ENCODE measurements around the gene PCDH7.

PCDH7 gene

DNA sequence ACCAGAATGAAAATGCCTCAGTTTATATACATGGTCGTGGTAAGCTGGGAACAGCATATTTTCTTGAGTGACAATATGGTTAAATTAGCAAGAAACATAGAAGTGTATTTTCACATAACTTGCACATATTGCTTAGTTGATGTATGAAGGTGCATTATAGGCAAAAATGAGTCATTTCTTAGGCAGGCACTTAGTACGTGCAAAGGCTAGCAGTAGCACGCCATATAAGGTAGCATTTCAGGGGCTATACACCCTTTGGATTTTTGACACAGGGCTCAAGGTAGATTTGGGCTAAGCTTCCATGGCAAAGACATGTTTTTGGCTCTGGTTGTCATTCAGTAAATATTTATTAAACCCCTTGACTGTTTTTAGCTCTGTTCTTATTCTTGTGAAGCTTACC, 33.1 kb downstream of the PCDH7 start:
- Mint-ChIP-seq H3K4me1 (no peaks in the 10 kb centered on the region), H3K36me3 (no peaks in the 10 kb centered on the region), H3K9me3 (no peaks in the 10 kb centered on the region), H3K27me3 (no peaks in the 10 kb centered on the region), H3K27ac (no peak overlapping the region), H3K4me3 (no peak overlapping the region)
- ATAC-seq (ENCODE audit: low read depth) (no peak), DNase-seq (ENCODE audit: low spot score in 2 of 2) (no peak)

DNA sequence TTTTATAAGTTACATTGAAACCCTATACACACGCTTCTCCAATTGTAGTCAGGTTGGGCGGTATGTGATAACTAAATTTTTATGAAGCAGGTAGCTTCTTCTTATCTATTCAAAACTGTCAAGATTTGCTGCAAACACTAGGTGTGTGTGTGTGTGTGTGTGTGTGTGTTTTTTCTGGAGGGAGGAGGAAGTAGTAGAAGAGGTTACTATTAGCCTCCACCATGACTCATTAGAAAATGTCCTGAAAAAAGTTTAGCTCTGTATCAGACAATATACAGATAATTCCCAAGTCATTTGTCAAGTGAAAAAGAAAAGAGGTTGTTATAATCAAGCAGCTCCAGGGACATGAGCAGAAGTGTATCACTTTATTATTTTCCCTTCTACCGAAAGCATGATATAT, 33.9 kb downstream of the PCDH7 start:
- Mint-ChIP-seq H3K36me3 (no peaks in the 10 kb centered on the region), H3K9me3 (peaks cover 1% of the 10 kb centered on the region), H3K27me3 (no peaks in the 10 kb centered on the region), H3K27ac (no peak overlapping the region), H3K4me1 (no peaks in the 10 kb centered on the region), H3K4me3 (no peak overlapping the region)
- no peak for ATAC-seq (ENCODE audit: low read depth)
- DNase-seq (ENCODE audit: low spot score in 2 of 2), result no peak

DNA sequence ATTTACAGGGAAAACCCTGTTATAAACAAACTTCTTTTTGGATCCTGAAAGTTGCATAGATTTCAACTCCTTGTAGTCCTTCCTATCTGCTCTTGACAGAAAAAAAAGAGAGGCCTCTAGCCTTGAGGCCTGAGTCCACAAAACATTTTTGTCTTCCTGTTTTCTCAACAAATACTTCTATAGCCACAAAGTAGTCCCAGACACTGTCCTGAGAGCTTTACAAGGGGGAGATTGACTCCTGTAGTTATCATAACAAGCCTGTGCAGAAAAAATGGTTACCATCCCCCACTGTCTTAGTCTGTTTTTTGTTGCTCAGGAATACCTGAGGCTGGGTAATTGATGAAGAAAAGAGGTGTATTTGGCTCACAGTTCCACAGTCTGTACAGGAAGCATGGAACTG, 35.2 kb downstream of the PCDH7 start:
- Mint-ChIP-seq H3K27ac (no peak overlapping the region), H3K36me3 (no peaks in the 10 kb centered on the region), H3K27me3 (no peaks in the 10 kb centered on the region), H3K9me3 (peaks cover 1% of the 10 kb centered on the region), H3K4me3 (no peak overlapping the region), H3K4me1 (no peaks in the 10 kb centered on the region)
- no peak for DNase-seq (ENCODE audit: low spot score in 2 of 2)
- no peak for ATAC-seq (ENCODE audit: low read depth)

DNA sequence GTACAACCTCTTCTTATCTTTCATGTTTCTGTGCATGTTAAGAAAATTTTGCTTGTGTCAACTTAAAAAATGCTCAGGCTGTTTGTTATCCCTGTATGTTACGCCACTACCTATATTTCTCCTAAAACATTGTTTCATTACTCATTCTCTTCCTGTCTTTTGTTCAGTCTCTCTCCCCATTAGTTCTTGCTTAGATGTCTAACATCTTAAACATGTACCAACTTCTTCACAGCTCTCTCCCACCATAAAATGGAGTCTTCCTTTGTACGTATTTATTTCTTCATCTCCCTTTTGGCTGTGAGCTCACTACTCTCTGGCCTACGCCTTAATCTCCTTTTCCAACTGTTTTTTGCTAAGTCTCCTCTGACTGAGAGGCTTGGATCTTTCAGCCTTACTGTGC, 36.4 kb downstream of the PCDH7 start:
- Mint-ChIP-seq H3K36me3 (no peaks in the 10 kb centered on the region), H3K4me3 (no peak overlapping the region), H3K4me1 (no peaks in the 10 kb centered on the region), H3K9me3 (peaks cover 1% of the 10 kb centered on the region), H3K27ac (no peak overlapping the region), H3K27me3 (no peaks in the 10 kb centered on the region)
- ATAC-seq (ENCODE audit: low read depth) (no peak), DNase-seq (ENCODE audit: low spot score in 2 of 2) (no peak)

DNA sequence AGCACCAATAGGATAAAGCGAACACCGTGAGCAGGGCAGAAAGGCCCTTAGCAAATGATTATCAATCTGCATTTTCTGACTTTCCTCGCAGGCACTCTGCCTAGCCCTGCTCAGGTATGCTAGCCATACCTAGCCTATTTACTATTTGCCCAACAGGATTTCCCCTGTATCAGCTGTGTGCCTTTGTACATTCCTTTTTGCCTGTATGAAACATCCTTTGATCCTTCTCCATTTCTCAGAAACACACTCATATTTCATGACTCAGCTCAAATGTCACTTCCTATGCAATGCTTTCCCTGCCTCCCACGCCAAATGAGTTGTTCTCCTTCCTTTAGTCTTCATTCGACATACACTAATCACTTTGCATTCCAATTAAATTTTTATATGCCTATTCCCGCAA, 37.2 kb downstream of the PCDH7 start:
- H3K9me3 Mint-ChIP-seq, result peaks cover 1% of the 10 kb centered on the region
- no peaks in the 10 kb centered on the region for H3K27me3 Mint-ChIP-seq
- H3K27ac Mint-ChIP-seq, result no peak overlapping the region
- DNase-seq (ENCODE audit: low spot score in 2 of 2), result no peak
- H3K4me3 Mint-ChIP-seq, result no peak overlapping the region
- H3K36me3 Mint-ChIP-seq, result no peaks in the 10 kb centered on the region
- H3K4me1 Mint-ChIP-seq, result no peaks in the 10 kb centered on the region
- no peak for ATAC-seq (ENCODE audit: low read depth)

DNA sequence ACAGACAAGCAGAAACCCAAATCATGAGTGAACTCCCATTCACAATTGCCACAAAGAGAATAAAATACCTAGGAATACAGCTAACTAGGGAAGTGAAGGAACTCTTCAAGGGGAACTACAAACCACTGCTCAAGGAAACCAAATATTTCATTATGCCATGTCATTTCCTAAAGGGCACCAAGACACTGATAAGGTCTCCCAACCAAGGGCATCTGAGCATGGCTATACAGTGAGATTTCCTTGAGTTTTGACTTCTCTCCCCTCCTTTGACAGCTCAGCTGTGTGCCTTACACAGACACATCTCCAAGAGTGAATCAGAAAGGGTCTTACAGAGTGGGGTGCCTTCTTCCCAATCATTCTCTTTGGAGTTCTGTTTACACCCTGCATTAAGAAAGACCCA, 40.4 kb downstream of the PCDH7 start:
- H3K36me3 Mint-ChIP-seq, result no peaks in the 10 kb centered on the region
- H3K4me1 Mint-ChIP-seq, result no peaks in the 10 kb centered on the region
- H3K4me3 Mint-ChIP-seq, result no peak overlapping the region
- H3K27me3 Mint-ChIP-seq, result no peaks in the 10 kb centered on the region
- DNase-seq (ENCODE audit: low spot score in 2 of 2) (no peak), ATAC-seq (ENCODE audit: low read depth) (no peak)
- H3K9me3 Mint-ChIP-seq, result peaks cover 1% of the 10 kb centered on the region
- H3K27ac Mint-ChIP-seq, result no peak overlapping the region

DNA sequence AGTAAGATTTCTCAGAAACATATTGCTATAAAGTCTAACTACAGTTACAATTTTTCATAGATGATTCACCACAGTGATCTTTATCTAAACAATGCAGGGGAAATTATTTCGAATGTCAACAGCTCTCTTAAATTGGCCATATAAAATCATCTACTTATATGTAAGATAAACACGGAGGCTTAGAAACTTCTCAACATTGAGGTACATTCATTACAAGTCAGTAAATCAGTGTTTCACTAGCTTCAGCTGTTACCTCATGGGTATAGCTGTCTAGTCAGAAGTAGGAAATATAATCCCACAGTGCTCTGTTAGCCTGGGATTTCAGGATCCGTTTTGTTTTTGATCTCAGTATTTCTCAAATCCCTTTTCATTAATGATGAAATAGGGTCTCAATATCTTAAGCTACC, 43.2 kb downstream of the PCDH7 start:
- H3K4me1 Mint-ChIP-seq, result no peaks in the 10 kb centered on the region
- ATAC-seq (ENCODE audit: low read depth), result no peak
- no peaks in the 10 kb centered on the region for H3K36me3 Mint-ChIP-seq
- H3K27ac Mint-ChIP-seq, result no peak overlapping the region
- H3K4me3 Mint-ChIP-seq, result no peak overlapping the region
- no peaks in the 10 kb centered on the region for H3K27me3 Mint-ChIP-seq
- H3K9me3 Mint-ChIP-seq, result peaks cover 1% of the 10 kb centered on the region
- DNase-seq (ENCODE audit: low spot score in 2 of 2), result no peak

DNA sequence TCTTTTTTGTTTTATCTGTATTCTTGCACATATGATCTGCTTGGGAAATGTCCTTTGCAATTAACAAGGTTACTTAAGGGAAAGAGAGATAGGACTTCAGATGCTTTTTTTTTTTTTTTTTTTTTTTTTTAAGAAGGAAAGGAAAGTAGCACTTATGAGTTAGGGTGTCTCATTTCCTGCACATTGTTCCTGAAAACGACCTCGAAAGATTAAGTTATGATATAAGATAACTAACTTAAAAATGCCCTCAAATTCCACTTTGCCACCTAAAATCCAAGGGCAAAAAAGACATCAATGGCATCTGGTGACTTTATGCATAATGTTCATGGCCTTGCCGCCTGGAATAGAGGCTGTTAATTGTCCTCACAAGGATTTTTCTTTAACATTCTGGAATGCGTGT, 44.9 kb downstream of the PCDH7 start:
- H3K27ac Mint-ChIP-seq, result no peak overlapping the region
- ATAC-seq (ENCODE audit: low read depth) (no peak), DNase-seq (ENCODE audit: low spot score in 2 of 2) (no peak)
- H3K9me3 Mint-ChIP-seq, result no peaks in the 10 kb centered on the region
- no peak overlapping the region for H3K4me3 Mint-ChIP-seq
- H3K4me1 Mint-ChIP-seq, result no peaks in the 10 kb centered on the region
- no peaks in the 10 kb centered on the region for H3K27me3 Mint-ChIP-seq
- no peaks in the 10 kb centered on the region for H3K36me3 Mint-ChIP-seq

DNA sequence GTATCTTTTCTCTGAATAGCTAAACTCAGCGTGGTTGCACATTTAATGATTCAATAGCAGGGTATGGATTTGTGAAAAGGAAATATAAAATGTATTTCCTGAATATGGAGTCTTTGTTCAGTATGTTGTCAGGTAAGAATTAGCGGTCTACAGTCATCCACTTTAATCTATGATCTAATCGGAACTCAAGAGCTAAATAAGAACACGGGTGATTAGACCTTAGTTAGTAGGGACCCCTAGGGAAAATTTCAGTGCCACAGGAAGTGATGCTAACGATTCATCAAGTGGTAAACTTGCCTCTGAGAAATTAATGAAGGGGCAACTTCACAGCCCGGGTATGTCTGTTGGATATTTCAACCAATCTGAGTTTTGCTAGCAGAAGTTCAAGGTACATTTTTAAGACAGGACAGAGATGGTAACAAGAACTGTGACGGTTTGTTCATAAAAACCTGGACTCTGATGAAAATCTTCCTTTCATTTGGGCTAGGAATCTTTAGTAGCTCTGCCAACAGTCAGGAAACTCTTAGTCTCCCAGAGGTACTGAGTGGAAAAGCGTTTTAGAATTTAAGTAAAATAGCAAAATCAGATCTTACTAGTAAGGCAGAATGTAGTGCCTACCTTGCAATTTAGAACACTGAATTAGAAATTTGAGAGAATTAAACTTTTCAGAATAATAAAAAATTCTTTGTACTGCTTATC, 47.1 kb downstream of the PCDH7 start:
- no peak for DNase-seq (ENCODE audit: low spot score in 2 of 2)
- H3K36me3 Mint-ChIP-seq, result no peaks in the 10 kb centered on the region
- no peak overlapping the region for H3K4me3 Mint-ChIP-seq
- H3K27me3 Mint-ChIP-seq, result no peaks in the 10 kb centered on the region
- H3K9me3 Mint-ChIP-seq, result no peaks in the 10 kb centered on the region
- no peaks in the 10 kb centered on the region for H3K4me1 Mint-ChIP-seq
- ATAC-seq (ENCODE audit: low read depth), result no peak
- H3K27ac Mint-ChIP-seq, result no peak overlapping the region

DNA sequence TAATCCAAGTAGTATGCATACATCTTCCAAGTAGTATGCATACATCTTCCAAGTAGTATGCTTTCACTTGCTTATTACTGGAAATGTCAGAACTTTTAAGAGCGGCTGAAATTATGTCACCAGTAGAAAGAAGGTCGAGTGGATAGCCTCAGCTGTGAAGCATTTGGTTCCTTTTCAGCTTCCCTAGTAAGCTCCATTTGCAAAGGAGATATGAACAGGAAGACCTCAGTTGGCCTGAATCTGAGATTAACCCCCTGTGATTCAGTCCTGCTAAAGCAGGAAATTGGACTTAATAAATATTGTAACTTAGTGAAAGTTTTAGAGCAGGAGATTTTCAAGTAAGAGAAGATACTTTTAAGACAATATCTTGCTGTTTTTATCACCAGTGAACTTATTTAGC, 48.1 kb downstream of the PCDH7 start:
- Mint-ChIP-seq H3K4me3 (no peak overlapping the region), H3K27ac (no peak overlapping the region)
- no peak for DNase-seq (ENCODE audit: low spot score in 2 of 2)

DNA sequence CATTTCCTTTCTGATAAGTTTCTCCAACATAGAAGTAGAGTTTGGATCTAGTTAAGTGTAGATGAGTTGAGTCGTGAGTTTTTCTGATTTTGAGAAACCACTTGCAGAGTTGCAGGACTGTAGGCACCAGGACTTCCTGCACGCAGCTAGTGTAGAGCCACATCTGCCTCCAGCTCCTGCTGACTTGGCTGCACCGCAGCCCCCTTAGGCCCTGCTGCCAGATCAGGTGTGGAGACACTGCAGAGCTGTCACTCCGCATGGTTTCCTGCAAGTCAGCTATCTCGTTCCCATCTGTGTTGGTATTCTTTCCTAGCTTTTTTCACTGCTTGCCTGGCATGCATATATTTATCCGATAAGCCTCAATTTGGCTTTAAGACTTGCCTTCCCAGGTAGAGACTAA, 48.9 kb downstream of the PCDH7 start:
- no peak overlapping the region for H3K4me3 Mint-ChIP-seq
- H3K9me3 Mint-ChIP-seq, result no peaks in the 10 kb centered on the region
- DNase-seq (ENCODE audit: low spot score in 2 of 2) (no peak), ATAC-seq (ENCODE audit: low read depth) (no peak)
- H3K27me3 Mint-ChIP-seq, result no peaks in the 10 kb centered on the region
- H3K36me3 Mint-ChIP-seq, result no peaks in the 10 kb centered on the region
- H3K4me1 Mint-ChIP-seq, result no peaks in the 10 kb centered on the region
- no peak overlapping the region for H3K27ac Mint-ChIP-seq

More for the DNA sequence above, 48.1 kb downstream of the PCDH7 start:
- no peaks in the 10 kb centered on the region for H3K27me3 Mint-ChIP-seq
- no peaks in the 10 kb centered on the region for H3K4me1 Mint-ChIP-seq
- no peaks in the 10 kb centered on the region for H3K9me3 Mint-ChIP-seq
- no peak for ATAC-seq (ENCODE audit: low read depth)
- H3K36me3 Mint-ChIP-seq, result no peaks in the 10 kb centered on the region

DNA sequence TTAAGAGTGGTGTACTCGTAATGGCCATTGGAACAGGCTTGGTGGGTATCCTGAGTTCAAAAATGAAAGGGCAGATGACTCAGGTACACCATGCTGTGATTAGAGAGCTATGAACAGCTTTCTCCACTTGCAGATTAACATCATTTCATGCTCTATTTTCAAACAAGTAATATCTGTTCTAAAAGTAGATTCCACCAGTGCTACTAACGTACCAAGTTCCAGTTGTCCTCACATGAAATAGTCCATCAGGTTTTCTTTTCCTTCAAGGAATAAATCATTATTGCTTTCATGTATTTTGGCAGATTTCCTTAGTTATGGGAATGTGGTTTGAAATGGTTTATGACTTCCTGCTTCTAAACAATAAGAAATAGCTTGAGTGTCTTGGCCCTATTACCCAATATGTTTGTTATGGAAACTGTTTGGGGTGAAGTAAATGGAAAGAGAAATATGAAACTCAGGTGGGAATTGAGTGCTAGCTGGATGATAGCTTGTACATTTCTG, 49.9 kb downstream of the PCDH7 start:
- DNase-seq (ENCODE audit: low spot score in 2 of 2) (no peak), ATAC-seq (ENCODE audit: low read depth) (no peak)
- no peaks in the 10 kb centered on the region for H3K36me3 Mint-ChIP-seq
- no peaks in the 10 kb centered on the region for H3K27me3 Mint-ChIP-seq
- no peak overlapping the region for H3K27ac Mint-ChIP-seq
- peaks cover 2% of the 10 kb centered on the region for H3K9me3 Mint-ChIP-seq
- H3K4me3 Mint-ChIP-seq, result no peak overlapping the region
- no peaks in the 10 kb centered on the region for H3K4me1 Mint-ChIP-seq

DNA sequence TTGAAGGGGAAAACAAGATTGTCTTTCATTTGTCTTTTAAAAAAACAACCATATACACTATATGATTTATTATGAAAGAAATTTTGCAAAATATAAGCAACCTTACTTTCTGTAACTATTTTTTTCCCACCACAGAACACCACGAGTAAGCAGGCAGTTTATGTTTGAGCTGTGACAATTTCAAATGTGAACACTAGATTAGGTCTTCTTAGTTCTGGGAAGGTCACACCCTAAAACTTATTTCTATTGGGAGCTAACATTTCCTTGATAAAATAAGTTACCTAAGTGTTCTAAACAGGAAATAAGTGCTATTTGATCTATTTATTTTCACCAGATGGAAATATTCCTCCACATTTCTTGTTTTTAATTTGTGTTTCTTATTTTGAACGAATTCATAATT, 50.6 kb downstream of the PCDH7 start:
- H3K27me3 Mint-ChIP-seq, result no peaks in the 10 kb centered on the region
- H3K4me1 Mint-ChIP-seq, result no peaks in the 10 kb centered on the region
- H3K4me3 Mint-ChIP-seq, result no peak overlapping the region
- H3K36me3 Mint-ChIP-seq, result no peaks in the 10 kb centered on the region
- ATAC-seq (ENCODE audit: low read depth), result no peak
- no peak overlapping the region for H3K27ac Mint-ChIP-seq
- no peak for DNase-seq (ENCODE audit: low spot score in 2 of 2)
- peaks cover 2% of the 10 kb centered on the region for H3K9me3 Mint-ChIP-seq

DNA sequence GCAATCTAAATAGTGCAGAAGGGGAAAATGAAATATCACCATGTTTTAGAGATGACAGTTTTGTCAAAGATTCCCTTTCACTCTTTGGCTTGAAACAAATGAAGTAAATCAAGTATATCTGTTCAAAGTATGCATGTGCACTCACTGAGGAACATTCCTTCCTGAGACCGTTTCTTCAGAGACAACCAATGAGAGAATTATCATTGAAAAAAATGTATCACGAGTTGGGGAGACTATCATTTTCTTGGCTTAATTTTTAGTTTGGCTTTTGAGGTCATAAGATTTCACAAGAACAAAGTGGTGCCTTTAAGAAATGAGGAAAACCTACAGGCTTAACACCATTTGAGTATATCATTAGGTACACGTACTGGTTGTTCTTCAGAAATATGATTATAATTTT, 56.3 kb downstream of the PCDH7 start:
- no peak overlapping the region for H3K27ac Mint-ChIP-seq
- H3K4me3 Mint-ChIP-seq, result no peak overlapping the region
- H3K27me3 Mint-ChIP-seq, result no peaks in the 10 kb centered on the region
- no peaks in the 10 kb centered on the region for H3K36me3 Mint-ChIP-seq
- no peak for ATAC-seq (ENCODE audit: low read depth)
- peaks cover 3% of the 10 kb centered on the region for H3K9me3 Mint-ChIP-seq
- DNase-seq (ENCODE audit: low spot score in 2 of 2), result no peak
- no peaks in the 10 kb centered on the region for H3K4me1 Mint-ChIP-seq

DNA sequence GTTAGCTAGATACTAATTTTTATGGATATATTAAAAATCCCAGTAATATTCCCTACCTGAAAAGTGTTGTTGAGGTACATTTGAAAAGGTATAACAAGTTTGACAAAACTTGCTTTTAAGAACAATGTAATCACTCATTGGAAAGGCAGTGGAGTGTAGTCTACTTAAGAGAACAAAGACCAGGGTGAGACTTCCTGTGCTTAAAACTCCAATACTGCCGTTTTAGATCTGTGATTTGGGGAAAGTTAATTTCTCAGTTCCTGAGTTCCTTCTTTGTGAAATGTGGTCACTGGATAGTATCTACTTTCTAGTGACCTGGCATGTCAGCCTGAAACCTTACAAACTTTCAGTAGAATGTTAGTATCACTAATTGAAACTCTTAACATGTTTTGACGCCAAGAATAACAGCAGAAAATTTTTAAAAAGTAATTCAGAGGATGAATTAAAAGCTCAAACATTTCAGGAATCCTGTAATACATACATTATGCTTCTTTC, 56.8 kb downstream of the PCDH7 start:
- no peaks in the 10 kb centered on the region for H3K4me1 Mint-ChIP-seq
- ATAC-seq (ENCODE audit: low read depth) (no peak), DNase-seq (ENCODE audit: low spot score in 2 of 2) (no peak)
- no peak overlapping the region for H3K27ac Mint-ChIP-seq
- peaks cover 3% of the 10 kb centered on the region for H3K9me3 Mint-ChIP-seq
- H3K4me3 Mint-ChIP-seq, result no peak overlapping the region
- H3K27me3 Mint-ChIP-seq, result no peaks in the 10 kb centered on the region
- no peaks in the 10 kb centered on the region for H3K36me3 Mint-ChIP-seq

Data from memory B cell (primary cell).